Lower lobe of right lung (tissue), 2 donors: ENCODE results near the gene DST. TPM values are rescaled to one million over a fixed set of nuclear protein-coding genes. Genes with fewer than 3 reads are reported as not detected.

ENCODE experiments used
- ATAC-seq, 2 donors: fragments of 200-7000 bp; cut with Tn5 transposase; one replicate each; pipeline ENCODE4 v1.9.1; 2020 to 2022; ENCODE audit warnings: mild to moderate bottlenecking in 2 of 2, moderate library complexity in 2 of 2
- DNase-seq: peaks from one replicate; pipeline ENCODE4 v3.0.0-alpha.2; 2020
- H3K27ac ChIP-seq: fragments of 200-600 bp; one replicate; pipeline ENCODE4 v1.8.0; 2022
- H3K27me3 ChIP-seq: fragments of 200-600 bp; one replicate; pipeline ENCODE4 v1.8.0; 2022; ENCODE audit warnings: low read depth
- H3K36me3 ChIP-seq: fragments of 200-600 bp; one replicate; pipeline ENCODE4 v1.8.0; 2022; ENCODE audit warnings: mild to moderate bottlenecking
- H3K4me1 ChIP-seq: fragments of 200-600 bp; one replicate; pipeline ENCODE4 v1.8.0; 2022
- H3K4me3 ChIP-seq: fragments of 200-600 bp; one replicate; pipeline ENCODE4 v1.8.0; 2022; ENCODE audit warnings: mild to moderate bottlenecking
- H3K9me3 ChIP-seq: fragments of 200-600 bp; one replicate; pipeline ENCODE4 v1.8.0; 2022
- intact Hi-C: fragments of 100-400 bp; cut with DNase I; formaldehyde crosslinking; loops from one replicate; pipeline ENCODE4 v1.11.0; 2022
- total RNA-seq: library from RNA; stranded (reverse); fragmentation: NEBNext Ultra II Directional; extraction: Animal tissue kit (Norgen Biotek cat#: 25700); gene quantifications from one replicate; pipeline ENCODE4 v1.2.1, GENCODE V29; 2021
- TF ChIP-seq, protein P1 (sequence below): fragments of 200-600 bp; IDR thresholded peaks from one replicate; pipeline ENCODE4 v1.8.0; 2022; ENCODE audit warnings: antibody characterized with exemption, mild to moderate bottlenecking
- donor health status: DM: no; HTN: yes; CAD: no; lungs with severe emphysema.

Gene DST
- total RNA-seq, 1 donor from 2014 or later, result 327 TPM

GRCh38 chr6:56458324-56458884, 184.3 kb downstream of the DST start:
- DNase-seq, result no peak
- peaks cover 63% of the 10 kb centered on the region for H3K36me3 ChIP-seq
- TF ChIP-seq, protein P1, sequence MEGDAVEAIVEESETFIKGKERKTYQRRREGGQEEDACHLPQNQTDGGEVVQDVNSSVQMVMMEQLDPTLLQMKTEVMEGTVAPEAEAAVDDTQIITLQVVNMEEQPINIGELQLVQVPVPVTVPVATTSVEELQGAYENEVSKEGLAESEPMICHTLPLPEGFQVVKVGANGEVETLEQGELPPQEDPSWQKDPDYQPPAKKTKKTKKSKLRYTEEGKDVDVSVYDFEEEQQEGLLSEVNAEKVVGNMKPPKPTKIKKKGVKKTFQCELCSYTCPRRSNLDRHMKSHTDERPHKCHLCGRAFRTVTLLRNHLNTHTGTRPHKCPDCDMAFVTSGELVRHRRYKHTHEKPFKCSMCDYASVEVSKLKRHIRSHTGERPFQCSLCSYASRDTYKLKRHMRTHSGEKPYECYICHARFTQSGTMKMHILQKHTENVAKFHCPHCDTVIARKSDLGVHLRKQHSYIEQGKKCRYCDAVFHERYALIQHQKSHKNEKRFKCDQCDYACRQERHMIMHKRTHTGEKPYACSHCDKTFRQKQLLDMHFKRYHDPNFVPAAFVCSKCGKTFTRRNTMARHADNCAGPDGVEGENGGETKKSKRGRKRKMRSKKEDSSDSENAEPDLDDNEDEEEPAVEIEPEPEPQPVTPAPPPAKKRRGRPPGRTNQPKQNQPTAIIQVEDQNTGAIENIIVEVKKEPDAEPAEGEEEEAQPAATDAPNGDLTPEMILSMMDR, result no peak

GRCh38 chr6:56456785-56457184, 185.9 kb downstream of the DST start:
- intact Hi-C loops, result no loop called here
- no peak for DNase-seq
- H3K9me3 ChIP-seq, result no peaks in the 10 kb centered on the region
- no peak for ATAC-seq
- H3K36me3 ChIP-seq, result peaks cover 47% of the 10 kb centered on the region
- H3K27ac ChIP-seq, result no peak overlapping the region
- H3K27me3 ChIP-seq, result no peaks in the 10 kb centered on the region
- H3K4me1 ChIP-seq, result no peaks in the 10 kb centered on the region
- no peak overlapping the region for H3K4me3 ChIP-seq
- TF ChIP-seq, protein P1, result no peak

More at GRCh38 chr6:56458324-56458884, 184.3 kb downstream of the DST start:
- Histone ChIP-seq H3K9me3 (no peaks in the 10 kb centered on the region), H3K27me3 (no peaks in the 10 kb centered on the region), H3K4me1 (no peaks in the 10 kb centered on the region), H3K27ac (no peak overlapping the region), H3K4me3 (no peak overlapping the region)
- no peak for ATAC-seq
- intact Hi-C loops, result no loop called here

DNA sequence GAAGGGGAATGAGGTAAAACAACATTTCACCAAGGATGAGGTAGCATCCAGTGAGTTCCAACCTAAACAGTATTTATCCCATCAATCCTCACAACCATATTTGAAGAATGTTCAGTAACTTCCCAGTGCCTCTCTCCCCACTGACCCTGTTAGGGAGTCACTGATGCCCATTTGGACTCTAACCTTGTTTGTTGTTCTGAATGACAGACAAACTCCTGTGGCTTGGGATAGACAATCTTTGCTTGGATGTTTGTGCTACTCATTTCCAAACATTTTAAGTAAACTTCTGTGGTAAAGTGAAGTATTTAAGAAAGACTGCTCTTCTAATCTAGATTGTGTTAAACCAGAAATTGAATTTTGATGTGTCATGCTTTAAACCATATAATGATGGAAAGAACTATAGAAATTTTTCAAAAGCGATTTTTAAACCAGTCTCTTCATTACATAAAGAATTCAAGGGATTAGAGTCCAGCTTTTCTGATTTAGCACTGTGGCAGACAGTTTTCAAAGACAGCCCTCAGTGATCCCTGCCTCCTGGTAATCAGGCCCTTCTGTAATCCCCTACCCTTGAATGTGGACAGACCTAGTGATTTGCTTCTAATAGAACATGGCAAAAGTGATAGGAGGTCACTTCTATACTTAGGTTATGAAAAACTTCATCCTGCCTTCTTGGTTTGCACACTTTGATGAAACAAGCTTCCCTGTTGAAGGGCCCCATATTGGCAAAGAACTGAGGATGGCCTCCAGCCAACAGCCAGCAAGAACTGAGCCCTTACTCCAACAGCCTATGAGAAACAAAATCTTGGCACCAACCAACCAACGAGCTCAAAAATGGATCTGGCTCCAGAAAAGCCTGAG, 191.6 kb downstream of the DST start:
- peak in 1 of 2 donors; percentile 45 for ATAC-seq
- no peak for DNase-seq

DNA sequence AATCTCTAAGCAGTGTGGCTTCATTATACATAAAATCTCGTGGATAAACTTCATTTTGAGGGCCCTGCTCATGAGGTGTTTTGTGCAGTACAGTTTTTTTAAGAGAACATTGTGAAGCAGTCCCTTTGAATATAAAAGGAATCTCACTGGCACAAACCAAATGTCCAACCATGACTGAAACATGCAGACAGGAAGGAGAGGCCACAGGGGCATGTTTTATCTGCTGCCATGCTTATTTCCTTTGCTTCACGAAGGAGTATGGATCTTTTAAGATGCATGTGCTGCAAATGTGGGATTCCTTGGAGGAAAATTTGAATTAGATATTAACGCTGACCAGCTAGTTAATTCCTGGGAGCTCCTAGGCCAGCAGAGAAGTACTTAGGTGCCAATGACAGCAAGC, 192.3 kb downstream of the DST start:
- no peaks in the 10 kb centered on the region for H3K36me3 ChIP-seq
- intact Hi-C loops, result no loop called here
- no peaks in the 10 kb centered on the region for H3K9me3 ChIP-seq
- no peak overlapping the region for H3K27ac ChIP-seq
- no peaks in the 10 kb centered on the region for H3K4me1 ChIP-seq
- ATAC-seq, result no peak
- DNase-seq, result no peak
- H3K27me3 ChIP-seq, result no peaks in the 10 kb centered on the region
- TF ChIP-seq, protein P1, result no peak
- H3K4me3 ChIP-seq, result no peak overlapping the region

More for the DNA sequence above, 191.6 kb downstream of the DST start:
- no peaks in the 10 kb centered on the region for H3K27me3 ChIP-seq
- H3K36me3 ChIP-seq, result no peaks in the 10 kb centered on the region
- H3K4me3 ChIP-seq, result no peak overlapping the region
- no peaks in the 10 kb centered on the region for H3K4me1 ChIP-seq
- intact Hi-C loops, result no loop called here
- no peak overlapping the region for H3K27ac ChIP-seq
- TF ChIP-seq, protein P1, result no peak
- H3K9me3 ChIP-seq, result no peaks in the 10 kb centered on the region

GRCh38 chr6:56448046-56448445, 194.6 kb downstream of the DST start:
- TF ChIP-seq, protein P1, result no peak
- no peak for DNase-seq
- H3K4me3 ChIP-seq, result no peak overlapping the region
- no peaks in the 10 kb centered on the region for H3K27me3 ChIP-seq
- no peak overlapping the region for H3K27ac ChIP-seq
- H3K36me3 ChIP-seq, result no peaks in the 10 kb centered on the region
- intact Hi-C loops, result no loop called here
- ATAC-seq, result no peak
- H3K9me3 ChIP-seq, result no peaks in the 10 kb centered on the region
- H3K4me1 ChIP-seq, result no peaks in the 10 kb centered on the region
